HEK293 (cell line): Measurements from ENCODE around the gene PCBP3.

Experiments
- CTCF ChIA-PET: fragments of 350-600 bp; formaldehyde crosslinking; extraction: SDS; loops from one replicate; lab custom pipeline; 2021; ENCODE audit warnings: antibody characterized with exemption; lab: Yijun Ruan, JAX
- POLR2A ChIA-PET: fragments of 300-600 bp; formaldehyde crosslinking; extraction: SDS; loops from one replicate; lab custom pipeline; 2020; ENCODE audit warnings: antibody characterized with exemption, inconsistent platforms; lab: Yijun Ruan, JAX
- H3K27ac ChIP-seq: fragments of 200-500 bp; sonication (Bioruptor generic); 2 replicates; pipeline ENCODE4 v1.5.1; 2014; ENCODE audit warnings: low read depth, low read length, control low read depth, inconsistent platforms; ENCODE audit errors: extremely low read depth
- H3K36me3 ChIP-seq, 2 experiments: fragments of 200-500 bp in 1 of 2; sonication (Bioruptor generic) in 1 of 2; 1 replicate in 1 of 2; 2 replicates in 1 of 2; pipeline ENCODE4 v1.5.1; 2014 to 2017; ENCODE audit warnings: inconsistent platforms in 2 of 2, low read length in 2 of 2; ENCODE audit not compliant: control insufficient read depth in 2 of 2, insufficient read depth in 1 of 2
- H3K4me1 ChIP-seq: fragments of 200-500 bp; sonication (Bioruptor generic); 2 replicates; pipeline ENCODE4 v1.5.1; 2014; ENCODE audit warnings: mild to moderate bottlenecking, low read length, inconsistent platforms; ENCODE audit not compliant: control insufficient read depth, insufficient read depth
- H3K4me3 ChIP-seq: 2 replicates; pipeline ENCODE4 v1.5.1; 2011; ENCODE audit warnings: low read depth, mild to moderate bottlenecking, control low read depth, low read length, moderate library complexity
- H3K9me3 ChIP-seq: fragments of 200-500 bp; sonication (Bioruptor generic); 2 replicates; pipeline ENCODE4 v1.5.1; 2014; ENCODE audit warnings: low read depth, low read length, inconsistent platforms; ENCODE audit not compliant: control insufficient read depth, insufficient read depth
- EGR2 ChIP-seq: fragments of 450-650 bp; formaldehyde crosslinking; IDR thresholded peaks from 2 replicates; pipeline ENCODE4 v1.5.1; 2016; ENCODE audit warnings: low read depth, missing biosample characterization, missing genetic modification characterization
- ZBTB8A ChIP-seq: fragments of 450-650 bp; formaldehyde crosslinking; IDR thresholded peaks from 2 replicates; pipeline ENCODE4 v1.5.1; 2016; ENCODE audit warnings: missing biosample characterization, missing genetic modification characterization
- ZFHX2 ChIP-seq: fragments of 450-650 bp; formaldehyde crosslinking; conservative IDR thresholded peaks from 2 replicates; pipeline ENCODE4 v1.5.1; 2016; ENCODE audit warnings: missing biosample characterization, missing genetic modification characterization
- ZFP69B ChIP-seq: fragments of 450-650 bp; formaldehyde crosslinking; IDR thresholded peaks from 2 replicates; pipeline ENCODE4 v1.5.1; 2016; ENCODE audit warnings: missing biosample characterization, missing genetic modification characterization
- ZNF114 ChIP-seq: fragments of 450-650 bp; formaldehyde crosslinking; IDR thresholded peaks from 2 replicates; pipeline ENCODE4 v1.5.0; 2017; ENCODE audit warnings: missing biosample characterization, missing genetic modification characterization
- ZNF121 ChIP-seq: fragments of 450-650 bp; formaldehyde crosslinking; IDR thresholded peaks from 2 replicates; pipeline ENCODE4 v1.5.1; 2016; ENCODE audit warnings: missing biosample characterization, missing genetic modification characterization
- ZNF239 ChIP-seq: fragments of 450-650 bp; formaldehyde crosslinking; IDR thresholded peaks from 2 replicates; pipeline ENCODE4 v1.5.1; 2016; ENCODE audit warnings: missing biosample characterization, missing genetic modification characterization
- ZNF530 ChIP-seq: fragments of 450-650 bp; formaldehyde crosslinking; IDR thresholded peaks from 2 replicates; pipeline ENCODE4 v1.5.1; 2016; ENCODE audit warnings: low read depth, missing biosample characterization, missing genetic modification characterization
- ZNF561 ChIP-seq: fragments of 450-650 bp; IDR thresholded peaks from 2 replicates; pipeline ENCODE4 v1.5.1; 2018; ENCODE audit warnings: missing biosample characterization, missing genetic modification characterization, borderline replicate concordance
- ZXDB ChIP-seq: fragments of 450-650 bp; formaldehyde crosslinking; IDR thresholded peaks from 2 replicates; pipeline ENCODE4 v1.5.1; 2016; ENCODE audit warnings: missing biosample characterization, missing genetic modification characterization
- TF ChIP-seq, protein P1 (sequence below): fragments of 450-650 bp; IDR thresholded peaks from 2 replicates; pipeline ENCODE4 v1.5.1; 2018; ENCODE audit warnings: missing biosample characterization, mild to moderate bottlenecking, missing genetic modification characterization
- TF ChIP-seq, protein P2 (sequence below): fragments of 450-650 bp; formaldehyde crosslinking; IDR thresholded peaks from 2 replicates; pipeline ENCODE4 v1.5.1; 2017; ENCODE audit warnings: missing biosample characterization, missing genetic modification characterization
- TF ChIP-seq, protein P3 (sequence below): fragments of 450-650 bp; formaldehyde crosslinking; IDR thresholded peaks from 2 replicates; pipeline ENCODE4 v1.5.1; 2016; ENCODE audit warnings: missing biosample characterization, missing genetic modification characterization
- TF ChIP-seq, protein P4 (sequence below): fragments of 450-650 bp; formaldehyde crosslinking; IDR thresholded peaks from 2 replicates; pipeline ENCODE4 v1.5.1; 2016; ENCODE audit warnings: missing biosample characterization, missing genetic modification characterization
- TF ChIP-seq, protein P5 (sequence below): fragments of 450-650 bp; formaldehyde crosslinking; IDR thresholded peaks from 2 replicates; pipeline ENCODE4 v1.5.1; 2016; ENCODE audit warnings: missing biosample characterization, missing genetic modification characterization
- TF ChIP-seq, protein P6 (sequence below): fragments of 450-650 bp; formaldehyde crosslinking; IDR thresholded peaks from 2 replicates; pipeline ENCODE4 v1.5.1; 2016; ENCODE audit warnings: missing biosample characterization, missing genetic modification characterization

Gene PCBP3

DNA sequence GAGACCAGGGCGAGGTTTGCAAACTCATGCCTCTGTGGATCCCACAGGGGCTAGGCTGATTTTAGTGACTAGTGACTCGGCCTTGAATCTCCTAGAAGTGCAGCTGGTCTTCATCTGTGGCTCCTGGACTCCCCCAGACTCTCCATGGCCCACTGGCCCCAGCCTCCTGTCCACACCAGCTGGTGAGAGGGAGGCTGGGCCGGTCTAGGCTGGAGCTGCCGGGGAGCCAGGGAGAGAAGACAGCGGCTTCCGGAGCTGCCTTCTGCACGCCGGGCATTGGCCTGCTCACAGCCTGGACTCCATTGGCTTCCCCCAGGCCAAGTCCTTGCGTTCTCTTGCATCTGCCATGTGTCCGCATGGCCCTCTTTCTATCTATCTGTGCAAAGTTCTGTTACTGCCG lies 285.9 kb downstream of the PCBP3 start (continued):
- TF ChIP-seq ZBTB8A (tag by site-specific recombination) (no peak), ZNF114 (no peak), ZNF561 (tag by site-specific recombination) (no peak)
- TF ChIP-seq, protein P1, sequence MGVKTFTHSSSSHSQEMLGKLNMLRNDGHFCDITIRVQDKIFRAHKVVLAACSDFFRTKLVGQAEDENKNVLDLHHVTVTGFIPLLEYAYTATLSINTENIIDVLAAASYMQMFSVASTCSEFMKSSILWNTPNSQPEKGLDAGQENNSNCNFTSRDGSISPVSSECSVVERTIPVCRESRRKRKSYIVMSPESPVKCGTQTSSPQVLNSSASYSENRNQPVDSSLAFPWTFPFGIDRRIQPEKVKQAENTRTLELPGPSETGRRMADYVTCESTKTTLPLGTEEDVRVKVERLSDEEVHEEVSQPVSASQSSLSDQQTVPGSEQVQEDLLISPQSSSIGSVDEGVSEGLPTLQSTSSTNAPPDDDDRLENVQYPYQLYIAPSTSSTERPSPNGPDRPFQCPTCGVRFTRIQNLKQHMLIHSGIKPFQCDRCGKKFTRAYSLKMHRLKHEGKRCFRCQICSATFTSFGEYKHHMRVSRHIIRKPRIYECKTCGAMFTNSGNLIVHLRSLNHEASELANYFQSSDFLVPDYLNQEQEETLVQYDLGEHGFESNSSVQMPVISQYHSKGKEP (tag by site-specific recombination) = no peak
- TF ChIP-seq, protein P2, sequence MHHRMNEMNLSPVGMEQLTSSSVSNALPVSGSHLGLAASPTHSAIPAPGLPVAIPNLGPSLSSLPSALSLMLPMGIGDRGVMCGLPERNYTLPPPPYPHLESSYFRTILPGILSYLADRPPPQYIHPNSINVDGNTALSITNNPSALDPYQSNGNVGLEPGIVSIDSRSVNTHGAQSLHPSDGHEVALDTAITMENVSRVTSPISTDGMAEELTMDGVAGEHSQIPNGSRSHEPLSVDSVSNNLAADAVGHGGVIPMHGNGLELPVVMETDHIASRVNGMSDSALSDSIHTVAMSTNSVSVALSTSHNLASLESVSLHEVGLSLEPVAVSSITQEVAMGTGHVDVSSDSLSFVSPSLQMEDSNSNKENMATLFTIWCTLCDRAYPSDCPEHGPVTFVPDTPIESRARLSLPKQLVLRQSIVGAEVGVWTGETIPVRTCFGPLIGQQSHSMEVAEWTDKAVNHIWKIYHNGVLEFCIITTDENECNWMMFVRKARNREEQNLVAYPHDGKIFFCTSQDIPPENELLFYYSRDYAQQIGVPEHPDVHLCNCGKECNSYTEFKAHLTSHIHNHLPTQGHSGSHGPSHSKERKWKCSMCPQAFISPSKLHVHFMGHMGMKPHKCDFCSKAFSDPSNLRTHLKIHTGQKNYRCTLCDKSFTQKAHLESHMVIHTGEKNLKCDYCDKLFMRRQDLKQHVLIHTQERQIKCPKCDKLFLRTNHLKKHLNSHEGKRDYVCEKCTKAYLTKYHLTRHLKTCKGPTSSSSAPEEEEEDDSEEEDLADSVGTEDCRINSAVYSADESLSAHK (tag by site-specific recombination) = no peak
- TF ChIP-seq, protein P3, sequence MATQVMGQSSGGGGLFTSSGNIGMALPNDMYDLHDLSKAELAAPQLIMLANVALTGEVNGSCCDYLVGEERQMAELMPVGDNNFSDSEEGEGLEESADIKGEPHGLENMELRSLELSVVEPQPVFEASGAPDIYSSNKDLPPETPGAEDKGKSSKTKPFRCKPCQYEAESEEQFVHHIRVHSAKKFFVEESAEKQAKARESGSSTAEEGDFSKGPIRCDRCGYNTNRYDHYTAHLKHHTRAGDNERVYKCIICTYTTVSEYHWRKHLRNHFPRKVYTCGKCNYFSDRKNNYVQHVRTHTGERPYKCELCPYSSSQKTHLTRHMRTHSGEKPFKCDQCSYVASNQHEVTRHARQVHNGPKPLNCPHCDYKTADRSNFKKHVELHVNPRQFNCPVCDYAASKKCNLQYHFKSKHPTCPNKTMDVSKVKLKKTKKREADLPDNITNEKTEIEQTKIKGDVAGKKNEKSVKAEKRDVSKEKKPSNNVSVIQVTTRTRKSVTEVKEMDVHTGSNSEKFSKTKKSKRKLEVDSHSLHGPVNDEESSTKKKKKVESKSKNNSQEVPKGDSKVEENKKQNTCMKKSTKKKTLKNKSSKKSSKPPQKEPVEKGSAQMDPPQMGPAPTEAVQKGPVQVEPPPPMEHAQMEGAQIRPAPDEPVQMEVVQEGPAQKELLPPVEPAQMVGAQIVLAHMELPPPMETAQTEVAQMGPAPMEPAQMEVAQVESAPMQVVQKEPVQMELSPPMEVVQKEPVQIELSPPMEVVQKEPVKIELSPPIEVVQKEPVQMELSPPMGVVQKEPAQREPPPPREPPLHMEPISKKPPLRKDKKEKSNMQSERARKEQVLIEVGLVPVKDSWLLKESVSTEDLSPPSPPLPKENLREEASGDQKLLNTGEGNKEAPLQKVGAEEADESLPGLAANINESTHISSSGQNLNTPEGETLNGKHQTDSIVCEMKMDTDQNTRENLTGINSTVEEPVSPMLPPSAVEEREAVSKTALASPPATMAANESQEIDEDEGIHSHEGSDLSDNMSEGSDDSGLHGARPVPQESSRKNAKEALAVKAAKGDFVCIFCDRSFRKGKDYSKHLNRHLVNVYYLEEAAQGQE (tag by site-specific recombination) = no peak
- TF ChIP-seq, protein P4, sequence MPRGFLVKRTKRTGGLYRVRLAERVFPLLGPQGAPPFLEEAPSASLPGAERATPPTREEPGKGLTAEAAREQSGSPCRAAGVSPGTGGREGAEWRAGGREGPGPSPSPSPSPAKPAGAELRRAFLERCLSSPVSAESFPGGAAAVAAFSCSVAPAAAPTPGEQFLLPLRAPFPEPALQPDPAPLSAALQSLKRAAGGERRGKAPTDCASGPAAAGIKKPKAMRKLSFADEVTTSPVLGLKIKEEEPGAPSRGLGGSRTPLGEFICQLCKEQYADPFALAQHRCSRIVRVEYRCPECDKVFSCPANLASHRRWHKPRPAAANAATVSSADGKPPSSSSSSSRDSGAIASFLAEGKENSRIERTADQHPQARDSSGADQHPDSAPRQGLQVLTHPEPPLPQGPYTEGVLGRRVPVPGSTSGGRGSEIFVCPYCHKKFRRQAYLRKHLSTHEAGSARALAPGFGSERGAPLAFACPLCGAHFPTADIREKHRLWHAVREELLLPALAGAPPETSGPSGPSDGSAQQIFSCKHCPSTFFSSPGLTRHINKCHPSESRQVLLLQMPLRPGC (tag by site-specific recombination) = no peak

DNA sequence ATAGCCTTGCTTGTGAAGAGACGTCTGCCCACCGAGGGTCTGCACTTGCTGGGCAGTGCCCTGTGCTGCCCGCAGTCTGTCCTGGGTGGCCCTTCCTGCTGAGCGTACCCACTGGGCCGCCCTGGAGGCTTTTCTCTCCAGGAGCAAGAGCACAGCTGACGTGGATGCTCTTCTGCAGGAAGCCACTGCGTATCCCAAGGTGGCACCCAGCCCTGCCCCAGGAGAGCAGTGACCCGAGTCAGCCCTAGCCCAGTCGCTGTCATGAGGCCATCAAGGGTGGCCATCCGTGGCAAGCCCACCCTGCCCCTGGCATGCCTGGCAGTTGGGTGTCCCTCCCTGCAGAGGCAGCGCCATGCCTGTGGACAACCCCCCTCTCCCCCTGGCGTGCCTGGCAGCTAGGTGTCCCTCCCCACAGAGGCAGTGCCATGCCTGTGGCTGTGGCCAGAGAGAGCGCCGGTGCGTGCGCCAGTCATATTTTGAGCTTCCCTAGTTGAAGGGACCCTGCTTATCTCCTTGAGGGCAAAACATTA lies 286.8 kb downstream of the PCBP3 start:
- Histone ChIP-seq H3K4me3 (no peak overlapping the region), H3K36me3 (no peaks in the 10 kb centered on the region), H3K27ac (no peak overlapping the region), H3K9me3 (no peaks in the 10 kb centered on the region), H3K4me1 (no peaks in the 10 kb centered on the region)
- ChIA-PET POLR2A (no interaction called here), CTCF (no interaction called here)
- TF ChIP-seq ZNF530 (tag by site-specific recombination) = no peak
- no peak for TF ChIP-seq ZFP69B
- no peak for TF ChIP-seq ZNF121
- TF ChIP-seq ZNF239 (tag by site-specific recombination) = no peak
- no peak for TF ChIP-seq ZXDB
- TF ChIP-seq, protein P5, sequence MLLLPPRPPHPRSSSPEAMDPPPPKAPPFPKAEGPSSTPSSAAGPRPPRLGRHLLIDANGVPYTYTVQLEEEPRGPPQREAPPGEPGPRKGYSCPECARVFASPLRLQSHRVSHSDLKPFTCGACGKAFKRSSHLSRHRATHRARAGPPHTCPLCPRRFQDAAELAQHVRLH (tag by site-specific recombination) = no peak

DNA sequence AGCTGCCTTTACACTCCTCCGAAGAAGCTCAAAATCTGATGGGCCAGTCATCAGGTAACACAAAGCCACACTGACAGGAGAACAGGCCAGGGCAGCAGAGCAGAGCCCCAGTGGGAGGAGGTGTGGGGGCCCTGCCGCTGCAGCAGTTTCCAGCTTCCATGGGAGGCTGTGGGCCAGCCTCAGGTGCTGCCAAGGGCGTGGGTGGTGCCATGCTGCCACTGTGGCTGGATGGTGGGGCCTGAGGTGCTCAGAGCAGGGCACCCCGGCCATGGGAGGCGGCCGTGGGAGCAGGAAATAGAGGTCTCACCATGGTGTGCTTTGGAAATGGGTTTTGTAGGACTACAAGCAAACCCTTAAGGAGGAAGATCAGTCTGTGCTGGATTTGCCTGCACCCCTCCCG lies 287.3 kb downstream of the PCBP3 start:
- Histone ChIP-seq H3K4me3 (no peak overlapping the region), H3K36me3 (no peaks in the 10 kb centered on the region), H3K27ac (no peak overlapping the region), H3K4me1 (no peaks in the 10 kb centered on the region), H3K9me3 (no peaks in the 10 kb centered on the region)
- TF ChIP-seq EGR2 (tag by site-specific recombination) (peak; percentile 66), ZFHX2 (tag by site-specific recombination) (peak; percentile 31; the same call in 1 of the 2 replicates)
- TF ChIP-seq, protein P6, sequence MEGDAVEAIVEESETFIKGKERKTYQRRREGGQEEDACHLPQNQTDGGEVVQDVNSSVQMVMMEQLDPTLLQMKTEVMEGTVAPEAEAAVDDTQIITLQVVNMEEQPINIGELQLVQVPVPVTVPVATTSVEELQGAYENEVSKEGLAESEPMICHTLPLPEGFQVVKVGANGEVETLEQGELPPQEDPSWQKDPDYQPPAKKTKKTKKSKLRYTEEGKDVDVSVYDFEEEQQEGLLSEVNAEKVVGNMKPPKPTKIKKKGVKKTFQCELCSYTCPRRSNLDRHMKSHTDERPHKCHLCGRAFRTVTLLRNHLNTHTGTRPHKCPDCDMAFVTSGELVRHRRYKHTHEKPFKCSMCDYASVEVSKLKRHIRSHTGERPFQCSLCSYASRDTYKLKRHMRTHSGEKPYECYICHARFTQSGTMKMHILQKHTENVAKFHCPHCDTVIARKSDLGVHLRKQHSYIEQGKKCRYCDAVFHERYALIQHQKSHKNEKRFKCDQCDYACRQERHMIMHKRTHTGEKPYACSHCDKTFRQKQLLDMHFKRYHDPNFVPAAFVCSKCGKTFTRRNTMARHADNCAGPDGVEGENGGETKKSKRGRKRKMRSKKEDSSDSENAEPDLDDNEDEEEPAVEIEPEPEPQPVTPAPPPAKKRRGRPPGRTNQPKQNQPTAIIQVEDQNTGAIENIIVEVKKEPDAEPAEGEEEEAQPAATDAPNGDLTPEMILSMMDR (tag by site-specific recombination) = no peak
- POLR2A ChIA-PET = no interaction called here
- CTCF ChIA-PET = no interaction called here
